OCI-M2 (cell line): Measurements from ENCODE around the gene MRPL17.
"Not testable (repeated sequence)": the region's sequence is repeated elsewhere in the genome, so short reads cannot be mapped to it uniquely, and the experiment has no call there.

ENCODE experiments used
- DNase-seq: peaks from one replicate; lab custom pipeline; 2025; ENCODE audit not compliant: unreplicated experiment; lab: John Stamatoyannopoulos, UW

MRPL17 gene

DNA sequence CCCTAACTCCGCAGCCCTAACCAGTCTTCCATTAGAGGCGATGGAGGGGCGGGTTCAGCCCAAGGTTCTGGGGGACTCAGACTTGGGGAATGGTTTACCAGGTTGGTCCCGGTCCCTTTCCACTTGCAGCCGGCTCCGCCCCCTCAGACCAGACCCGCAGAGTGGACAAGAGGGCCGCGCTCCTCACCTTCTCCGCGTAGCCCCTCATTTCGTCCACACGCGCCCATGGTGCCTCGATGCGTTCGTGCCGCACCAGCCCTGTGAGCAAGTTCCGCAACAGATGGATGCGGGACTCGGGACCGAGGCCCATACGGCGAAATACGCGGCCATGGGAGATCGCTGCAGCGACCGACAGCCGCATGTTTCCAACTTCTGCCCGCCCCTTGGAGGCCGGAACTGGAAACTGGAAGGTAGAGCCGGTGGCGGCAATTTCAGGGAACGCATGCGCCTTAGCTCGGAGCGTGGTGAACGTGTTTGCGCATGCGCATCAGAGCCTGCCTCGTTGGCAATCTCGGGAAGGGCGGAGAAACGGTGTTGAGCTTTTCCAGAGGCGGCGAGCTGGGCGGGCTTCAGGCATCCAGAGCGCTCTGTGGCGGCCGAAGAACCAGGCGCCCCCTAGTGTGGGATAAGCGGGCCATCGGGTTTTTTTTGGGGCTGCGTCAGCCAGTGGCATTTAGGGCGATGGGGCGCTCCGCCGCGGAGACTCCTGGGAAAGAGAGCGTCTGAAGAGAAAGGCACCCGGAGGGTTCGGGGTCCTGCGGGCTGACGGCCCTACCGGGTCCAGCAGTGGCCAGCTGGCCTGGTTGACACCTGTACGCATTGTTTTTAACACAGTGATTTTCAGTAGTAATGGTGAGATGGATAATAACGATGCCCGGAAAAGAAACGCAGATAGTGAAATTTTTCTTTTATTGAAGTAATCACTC, at the start of gene MRPL17:
TSS of gene MRPL17 (minus strand) at position 405 of the 926 bp plus-strand sequence. CDS start at position 361, 44 bp downstream.
- DNase-seq = peak; percentile 62

- DNase-seq = no peak
These were observed 45.0 kb upstream of the MRPL17 start for GRCh38 chr11:6727971-6728760.

DNA sequence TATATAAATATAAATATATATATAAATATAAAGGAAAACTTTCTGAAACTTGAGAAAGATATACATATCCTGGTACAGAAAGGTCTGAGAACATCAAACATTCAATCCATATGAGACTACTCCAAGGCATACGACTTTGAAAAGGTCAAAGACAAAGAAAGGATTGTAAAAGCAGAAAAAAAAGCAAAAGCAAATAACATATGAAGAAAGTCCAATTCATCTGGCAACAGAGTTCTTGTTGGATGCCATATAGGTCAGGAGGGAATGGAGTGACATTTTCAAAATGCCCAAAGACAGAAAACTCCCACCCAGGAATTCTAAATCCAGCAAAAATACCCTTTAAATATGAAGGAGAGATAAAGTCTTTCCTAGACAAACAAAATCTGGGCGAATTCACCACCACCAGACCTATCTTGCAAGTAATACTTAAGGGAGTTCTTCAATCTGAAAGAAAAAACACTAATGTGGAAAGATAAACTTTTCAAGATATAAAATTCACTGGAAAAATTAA, 42.3 kb upstream of the MRPL17 start:
- no peak for DNase-seq

- no peak for DNase-seq
These were observed 40.9 kb upstream of the MRPL17 start for GRCh38 chr11:6724013-6724412.

DNA sequence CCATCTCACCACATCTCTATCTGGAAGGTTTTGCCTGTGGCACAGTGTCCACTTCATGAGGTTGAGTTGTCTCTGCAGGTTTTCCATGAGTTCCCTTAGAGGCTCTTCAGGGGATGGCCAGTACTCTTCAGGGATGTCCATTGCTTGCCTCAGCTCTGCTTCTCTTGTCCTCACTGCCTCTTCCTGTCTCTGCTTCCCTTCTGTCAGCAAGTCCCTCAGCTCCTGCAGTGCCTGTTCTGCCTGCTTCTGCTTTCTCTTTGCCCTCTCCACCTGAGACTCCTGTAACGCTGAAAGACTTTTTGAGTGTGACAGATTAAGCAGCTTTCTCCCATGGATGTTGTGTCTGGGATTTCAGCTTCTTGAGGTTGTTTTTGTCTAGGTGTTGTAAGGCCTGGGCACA, 38.2 kb upstream of the MRPL17 start:
- DNase-seq = no peak

- DNase-seq = no peak
These were observed 36.4 kb upstream of the MRPL17 start for GRCh38 chr11:6719576-6719975.

DNA sequence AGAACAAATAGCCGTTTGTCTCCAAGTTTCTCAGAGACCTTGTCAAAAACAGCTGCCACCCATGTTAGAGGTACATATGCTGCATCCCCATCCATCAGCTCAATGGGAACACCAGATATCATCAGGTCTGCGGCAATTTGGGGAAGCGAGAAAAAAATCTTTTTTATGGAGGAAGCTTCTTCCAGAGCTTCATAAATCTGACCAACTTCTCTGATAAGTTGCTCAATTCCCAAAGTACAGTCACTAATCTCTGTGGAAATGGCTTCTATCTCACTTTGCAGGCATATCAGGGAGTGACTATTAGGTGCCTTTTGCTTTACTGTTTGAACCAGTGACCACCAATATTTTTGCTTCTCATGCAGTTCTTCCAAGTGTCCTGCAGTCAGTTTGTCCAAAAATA, 34.3 kb upstream of the MRPL17 start:
- no peak for DNase-seq

DNA sequence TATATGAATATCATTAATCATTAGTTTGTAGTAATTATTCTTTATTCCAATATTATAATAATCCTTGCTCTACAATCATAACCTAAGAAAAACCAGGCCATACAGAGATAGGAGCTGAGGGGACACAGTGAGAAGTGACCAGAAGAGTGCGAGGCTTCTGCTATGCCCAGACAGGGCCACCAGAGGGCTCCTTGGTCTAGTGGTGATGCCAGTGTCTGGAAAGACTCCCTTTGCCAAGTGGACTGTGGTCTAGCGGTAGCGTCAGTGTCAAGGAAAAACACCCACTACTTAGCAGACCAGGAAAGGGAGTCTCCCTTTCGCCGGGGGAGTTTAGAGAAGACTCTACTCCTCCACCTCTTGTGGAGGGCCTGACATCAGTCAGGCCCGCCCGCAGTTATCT, 28.4 kb upstream of the MRPL17 start:
- not testable (repeated sequence) for DNase-seq

GRCh38 chr11:6708876-6709275, 25.7 kb upstream of the MRPL17 start:
- DNase-seq = no peak

- no peak for DNase-seq
These were observed 22.9 kb upstream of the MRPL17 start for GRCh38 chr11:6705905-6706535.

GRCh38 chr11:6703247-6704063, 20.3 kb upstream of the MRPL17 start:
- no peak for DNase-seq

DNA sequence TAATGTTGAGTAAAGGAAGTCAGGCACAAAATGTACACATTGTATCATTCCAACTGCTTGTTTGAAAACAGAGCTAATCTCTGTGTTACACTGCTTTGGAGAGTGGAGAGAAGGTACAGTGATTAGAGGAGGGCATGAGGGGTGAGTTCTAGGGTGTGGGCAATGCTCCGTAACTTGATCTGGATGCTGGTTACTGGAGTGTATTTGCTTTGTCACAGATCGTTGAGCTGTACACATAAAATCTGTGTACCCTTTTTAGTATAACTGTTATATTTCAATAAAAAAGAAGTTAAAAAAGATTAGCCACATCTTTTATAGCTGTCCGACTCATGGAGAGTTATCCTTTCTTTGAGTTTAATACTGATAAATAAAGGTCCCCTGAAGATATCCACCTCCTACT, 18.8 kb upstream of the MRPL17 start:
- not testable (repeated sequence) for DNase-seq

DNA sequence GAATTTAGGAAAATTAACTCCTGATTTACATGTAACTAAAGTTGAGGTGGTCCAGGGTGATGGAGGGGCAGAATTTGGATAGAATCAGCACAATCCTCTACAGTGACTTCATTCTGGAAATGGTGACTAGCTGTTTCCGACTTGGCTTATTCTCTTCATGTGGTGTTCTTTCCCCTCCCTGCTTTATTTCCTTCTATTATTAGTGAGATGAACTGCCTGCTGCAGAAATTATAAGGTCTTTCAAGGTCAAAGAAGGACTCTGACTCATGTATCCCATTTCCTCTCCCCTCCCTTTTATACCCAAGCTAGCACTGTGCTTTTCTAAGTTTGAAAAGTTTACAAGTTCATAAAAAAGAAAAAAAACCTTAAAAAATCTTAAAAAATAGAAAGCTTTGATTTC, 12.2 kb upstream of the MRPL17 start:
- no peak for DNase-seq

- no peak for DNase-seq
These were observed 11.0 kb upstream of the MRPL17 start for GRCh38 chr11:6694229-6694535.

DNA sequence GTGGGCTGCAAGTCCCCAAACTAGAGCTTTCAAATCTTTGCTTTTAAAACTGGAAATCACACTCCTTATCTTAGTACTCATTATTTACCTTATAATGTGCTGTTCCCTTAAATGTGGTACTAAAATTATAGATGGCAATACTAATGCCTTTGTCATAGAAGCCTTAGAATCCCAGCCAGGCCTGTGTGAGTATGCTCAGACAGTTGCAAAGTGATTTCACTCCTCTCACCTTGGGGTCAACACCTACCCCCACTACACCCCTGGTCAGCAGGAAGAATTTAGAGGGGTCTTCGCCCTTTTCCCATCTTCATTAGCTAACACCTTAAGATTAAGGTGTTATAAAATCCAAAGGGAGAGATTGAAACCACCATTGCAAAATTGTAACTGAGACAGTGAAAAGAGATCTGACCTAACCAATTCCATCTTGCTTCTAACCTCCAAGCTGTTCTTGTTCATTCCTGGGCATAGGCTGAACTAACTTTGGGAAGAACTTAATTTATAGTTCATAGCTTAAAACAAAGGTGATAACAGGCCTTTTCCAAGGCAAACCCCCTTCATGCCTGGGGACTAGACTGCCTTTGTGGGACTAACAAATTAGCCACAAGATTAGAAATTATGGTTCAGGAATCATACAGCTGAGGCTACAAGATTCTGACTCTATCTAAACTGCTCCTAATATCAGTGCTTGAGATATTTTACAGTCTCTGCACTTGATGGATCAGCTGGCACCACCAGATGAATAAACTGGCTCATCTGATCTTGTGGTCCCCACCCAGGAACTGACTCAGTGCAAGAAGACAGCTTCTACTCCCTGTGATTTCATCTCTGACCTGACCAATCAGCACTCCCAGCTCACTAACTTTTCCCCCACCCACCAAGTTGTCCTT, 10.4 kb upstream of the MRPL17 start:
- DNase-seq = no peak

GRCh38 chr11:6692128-6692527, 9.0 kb upstream of the MRPL17 start:
- DNase-seq = no peak

GRCh38 chr11:6690431-6691132, 7.4 kb upstream of the MRPL17 start:
- DNase-seq = not testable (repeated sequence)

GRCh38 chr11:6687876-6688275, 4.7 kb upstream of the MRPL17 start:
- no peak for DNase-seq

GRCh38 chr11:6686006-6686405, 2.9 kb upstream of the MRPL17 start:
- no peak for DNase-seq
